Measurements from ENCODE around the gene NPPB.

DNA sequence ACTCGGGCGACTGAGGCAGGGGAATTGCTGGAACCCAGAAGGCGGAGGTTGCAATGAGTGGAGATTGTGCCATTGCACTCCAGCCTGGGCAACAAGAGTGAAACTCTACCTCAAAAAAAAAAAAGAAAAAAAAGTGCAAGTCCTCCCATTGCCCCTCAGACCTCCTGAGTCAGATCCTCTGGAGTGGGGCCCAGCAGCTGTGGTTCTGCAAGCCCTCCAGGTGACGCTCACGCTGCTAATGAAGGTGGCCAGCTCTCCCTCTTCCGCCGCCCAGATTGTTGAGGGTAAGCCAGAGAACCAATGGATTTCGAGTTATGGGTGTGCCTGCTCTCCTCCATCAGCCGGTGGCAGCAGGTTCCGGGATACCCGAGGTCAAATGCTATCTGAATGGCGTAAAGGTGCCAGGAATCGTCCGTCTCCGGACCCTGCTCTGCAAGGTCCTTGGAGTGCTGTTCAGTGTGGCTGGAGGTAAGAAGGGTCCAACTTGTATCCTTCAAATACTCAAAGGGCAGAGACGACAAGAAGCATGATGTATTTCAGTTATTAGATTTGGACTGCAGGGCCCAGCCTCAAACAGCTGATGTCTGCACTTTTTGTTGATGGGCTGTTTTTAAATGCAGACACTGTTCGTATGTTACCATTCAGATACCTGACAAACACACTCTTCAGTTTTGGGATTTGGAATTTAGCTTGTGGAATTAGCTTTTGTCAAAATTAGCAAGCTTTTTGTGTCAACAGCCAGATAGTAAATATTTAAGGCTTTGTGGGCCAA, 35.2 kb downstream of the NPPB start:
- TF ChIP-seq CTCF (conservative IDR thresholded peaks at IDR 0.05) (no peak), ZFX (IDR thresholded peaks at IDR 0.05) (no peak)
